Right hindlimb (tissue), 1 donor: Measurements from ENCODE around the gene C5orf47.

Source experiments
- DNase-seq: peaks from one replicate; pipeline ENCODE4 v3.0.0-alpha.2; 2018

Gene C5orf47

DNA sequence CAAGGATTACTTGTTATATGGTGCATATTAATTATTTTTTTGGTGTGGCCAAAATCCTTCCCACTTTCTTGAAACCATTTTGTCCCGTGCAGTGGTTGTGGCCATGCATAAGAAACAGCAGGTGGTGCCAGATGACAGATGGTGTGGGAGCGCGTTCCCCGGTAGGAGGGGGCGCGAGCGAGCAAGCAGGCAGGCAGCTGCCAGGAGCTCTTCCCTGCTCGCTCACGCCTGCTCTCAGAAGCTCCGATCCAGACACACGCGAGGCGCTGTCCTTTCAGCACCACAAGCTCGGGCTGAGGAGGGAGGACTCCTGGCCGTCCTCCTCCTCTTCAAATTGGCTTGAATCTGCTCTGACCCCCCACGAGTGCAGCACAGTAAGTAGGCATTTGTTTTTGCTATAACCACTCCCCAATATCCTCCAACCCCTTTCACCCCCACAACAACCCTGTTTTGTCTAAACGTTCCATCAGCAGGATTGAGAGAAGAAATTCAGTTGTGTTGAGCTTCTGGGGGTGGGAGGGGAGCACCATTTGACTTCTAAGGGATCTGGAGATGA, 56.6 kb downstream of the C5orf47 start, which contains the start of gene NSG2:
Gene NSG2 (plus strand): TSS at position 237 of the 556 bp plus-strand sequence. CDS start 1,050 bp downstream, outside the sequence.
- DNase-seq: peak; percentile 93

DNA sequence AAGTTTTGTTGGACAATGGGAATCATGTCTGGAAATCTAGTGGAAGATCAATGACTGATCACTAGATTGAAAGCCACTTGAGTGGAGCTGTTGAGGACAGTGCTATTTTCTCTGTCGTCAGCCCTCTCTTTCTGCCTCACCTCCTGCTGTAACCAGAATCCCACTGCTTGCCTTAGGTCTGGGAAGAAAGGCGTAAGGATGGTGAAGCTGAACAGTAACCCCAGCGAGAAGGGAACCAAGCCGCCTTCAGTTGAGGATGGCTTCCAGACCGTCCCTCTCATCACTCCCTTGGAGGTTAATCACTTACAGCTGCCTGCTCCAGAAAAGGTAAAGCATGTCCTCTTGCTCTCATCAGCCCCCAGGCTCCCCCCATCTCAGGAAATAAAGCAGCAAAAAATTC, 57.6 kb downstream of the C5orf47 start:
- no peak for DNase-seq

DNA sequence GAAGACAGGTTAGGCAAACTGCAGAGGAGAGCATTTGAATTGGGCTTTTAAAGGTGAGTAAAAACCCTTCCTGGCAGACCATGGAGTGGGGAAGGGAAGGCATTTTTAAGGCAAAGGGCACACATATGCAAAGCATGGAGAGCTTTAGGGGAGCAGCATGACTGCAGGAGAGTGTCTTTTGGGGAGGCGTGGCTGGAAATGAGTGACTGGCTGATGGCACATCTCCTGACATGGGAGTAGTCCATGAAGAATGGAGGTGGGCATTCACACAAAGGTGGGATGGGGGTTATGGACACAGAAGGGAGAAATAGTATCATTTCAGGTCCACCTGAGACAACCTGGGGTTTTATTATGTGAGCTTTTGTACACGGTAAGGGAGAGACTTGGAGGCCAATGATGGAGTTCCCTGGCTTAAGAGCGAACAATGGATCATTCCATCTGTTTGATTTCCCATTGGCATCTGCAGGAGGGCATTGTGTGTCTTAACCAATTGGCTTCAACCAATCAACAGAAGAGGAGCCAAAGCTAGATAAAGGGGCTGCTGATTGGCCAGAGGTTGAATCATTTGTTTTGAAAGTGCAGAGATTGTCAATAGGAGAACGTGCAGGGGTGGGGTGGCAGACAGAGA, 58.6 kb downstream of the C5orf47 start:
- no peak for DNase-seq

DNA sequence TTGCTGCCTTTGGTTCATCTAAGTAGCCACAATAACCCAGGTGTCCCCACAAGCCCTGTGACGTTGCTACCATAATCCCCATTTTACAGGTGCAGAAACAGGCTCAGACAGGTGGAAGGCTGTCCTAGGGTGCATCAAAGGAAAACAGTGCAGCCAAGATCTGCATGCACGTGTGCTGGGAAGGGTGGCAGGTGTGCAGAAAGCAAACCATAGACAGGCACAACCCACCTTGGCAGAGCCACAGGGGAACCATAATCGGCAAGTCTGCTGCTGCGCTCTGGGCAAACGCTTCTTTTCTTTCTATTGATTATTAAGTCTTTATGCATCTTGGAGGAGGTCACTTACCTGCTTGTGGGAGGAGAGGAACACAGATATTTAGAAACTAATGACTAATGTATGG, 63.7 kb downstream of the C5orf47 start:
- DNase-seq: no peak

DNA sequence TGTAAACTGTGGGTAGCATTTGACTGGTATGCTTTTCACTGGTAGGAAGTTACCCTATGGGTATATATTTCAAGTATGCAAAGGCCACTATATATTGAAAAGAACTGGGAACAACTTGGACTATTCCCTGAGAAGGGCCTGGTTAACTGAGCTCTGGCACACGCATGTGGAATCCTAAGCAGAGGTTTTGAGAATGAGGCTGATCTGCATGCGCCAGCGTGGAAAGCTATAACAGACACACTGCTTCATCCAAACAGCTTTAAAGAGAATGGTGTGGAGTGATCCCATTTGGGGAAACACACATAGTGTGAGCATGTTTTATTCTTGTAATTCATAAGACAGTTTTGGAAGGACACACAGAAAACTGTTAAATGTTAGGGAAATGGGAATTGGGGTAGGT, 64.9 kb downstream of the C5orf47 start:
- no peak for DNase-seq
